GM23338 (cell line): ENCODE measurements around the gene ADAMTS4. TPM values are rescaled to one million over a fixed set of nuclear protein-coding genes. Genes with fewer than 3 reads are reported as not detected.

Source experiments
- ATAC-seq: fragments of 200-7000 bp; cut with Tn5 transposase; 3 replicates; pipeline ENCODE4 v1.9.1; 2020
- DNase-seq: peaks from one replicate; pipeline ENCODE4 v3.0.0-alpha.2; 2015; ENCODE audit warnings: low spot score
- H2AFZ ChIP-seq: fragments of 200-600 bp; sonication (generic); 2 replicates; pipeline ENCODE4 v1.8.0; 2016; ENCODE audit warnings: antibody characterized with exemption, mild to moderate bottlenecking, moderate library complexity
- H3F3A ChIP-seq: fragments of 200-600 bp; sonication (generic); replicated peaks from 2 replicates; pipeline ENCODE4 v1.8.0; 2017; ENCODE audit warnings: antibody characterized with exemption, mixed run types, low read depth
- H3K27ac ChIP-seq: fragments of 200-600 bp; sonication (generic); 2 replicates; pipeline ENCODE4 v1.6.1; 2016; ENCODE audit warnings: low read depth
- H3K27me3 ChIP-seq: fragments of 200-600 bp; sonication (generic); 2 replicates; pipeline ENCODE4 v1.8.0; 2016; ENCODE audit warnings: mild to moderate bottlenecking, mixed run types, moderate library complexity; ENCODE audit not compliant: insufficient read depth
- H3K36me3 ChIP-seq: fragments of 200-600 bp; sonication (generic); 2 replicates; pipeline ENCODE4 v1.8.0; 2016; ENCODE audit warnings: mild to moderate bottlenecking; ENCODE audit not compliant: insufficient read depth
- H3K4me1 ChIP-seq: fragments of 200-600 bp; sonication (generic); 2 replicates; pipeline ENCODE4 v1.8.0; 2016; ENCODE audit warnings: mild to moderate bottlenecking, moderate library complexity; ENCODE audit not compliant: insufficient read depth
- H3K4me2 ChIP-seq: fragments of 200-600 bp; sonication (generic); 2 replicates; pipeline ENCODE4 v1.7.1; 2017; ENCODE audit warnings: mixed run types
- H3K4me3 ChIP-seq: fragments of 200-600 bp; sonication (generic); 2 replicates; pipeline ENCODE4 v1.6.1; 2016; ENCODE audit warnings: mixed run types
- H3K79me2 ChIP-seq: fragments of 200-600 bp; sonication (generic); replicated peaks from 2 replicates; pipeline ENCODE4 v1.8.0; 2017; ENCODE audit warnings: mild to moderate bottlenecking; ENCODE audit not compliant: insufficient read depth
- H3K9me2 ChIP-seq: fragments of 200-600 bp; sonication (generic); 2 replicates; pipeline ENCODE4 v1.8.0; 2017; ENCODE audit not compliant: insufficient read depth
- H4K20me1 ChIP-seq: fragments of 200-600 bp; sonication (generic); replicated peaks from 2 replicates; pipeline ENCODE4 v1.8.0; 2017; ENCODE audit warnings: mild to moderate bottlenecking; ENCODE audit not compliant: insufficient read depth
- H3K27ac Mint-ChIP-seq: 2 replicates; pipeline ENCODE4 v1.8.0; 2020; ENCODE audit warnings: inconsistent platforms, mild to moderate bottlenecking, moderate library complexity, mixed read lengths
- H3K27me3 Mint-ChIP-seq: 3 replicates; pipeline ENCODE4 v1.8.0; 2022; ENCODE audit warnings: low read depth, mild to moderate bottlenecking, moderate library complexity, mixed read lengths, inconsistent platforms; ENCODE audit not compliant: insufficient read depth, poor library complexity
- H3K36me3 Mint-ChIP-seq: 3 replicates; pipeline ENCODE4 v1.8.0; 2021; ENCODE audit warnings: low read depth, mild to moderate bottlenecking, inconsistent platforms, moderate library complexity, mixed read lengths
- H3K4me1 Mint-ChIP-seq: 3 replicates; pipeline ENCODE4 v1.8.0; 2020; ENCODE audit warnings: mild to moderate bottlenecking, inconsistent platforms, mixed read lengths
- H3K4me3 Mint-ChIP-seq: 3 replicates; pipeline ENCODE4 v1.8.0; 2021; ENCODE audit warnings: moderate library complexity, mild to moderate bottlenecking, inconsistent platforms, mixed read lengths
- H3K9me3 Mint-ChIP-seq: 3 replicates; pipeline ENCODE4 v1.8.0; 2020; ENCODE audit warnings: moderate library complexity, mild to moderate bottlenecking, inconsistent platforms, mixed read lengths
- CREB1 ChIP-seq: fragments of 250-450 bp; sonication (Bioruptor Pico); IDR thresholded peaks from 2 replicates; pipeline ENCODE4 v1.5.0; 2020; ENCODE audit warnings: low read depth, mild to moderate bottlenecking, moderate library complexity
- EZH2 ChIP-seq: fragments of 200-600 bp; sonication (generic); IDR thresholded peaks from one replicate; pipeline ENCODE4 v1.8.0; 2017; ENCODE audit warnings: antibody characterized with exemption, mild to moderate bottlenecking, low read depth; ENCODE audit not compliant: unreplicated experiment
- EZH2phosphoT487 ChIP-seq: fragments of 200-600 bp; sonication (generic); IDR thresholded peaks from one replicate; pipeline ENCODE4 v1.8.1; 2018; ENCODE audit warnings: antibody characterized with exemption; ENCODE audit not compliant: unreplicated experiment
- JUNB ChIP-seq: IDR thresholded peaks from one replicate; pipeline ENCODE4 v1.6.1; 2016; ENCODE audit warnings: antibody characterized with exemption; ENCODE audit not compliant: unreplicated experiment
- NANOG ChIP-seq: IDR thresholded peaks from 2 replicates; pipeline ENCODE4 v1.6.1; 2016; ENCODE audit warnings: antibody characterized with exemption, borderline replicate concordance
- POLR2AphosphoS5 ChIP-seq: IDR thresholded peaks from 2 replicates; pipeline ENCODE4 v1.6.1; 2016; ENCODE audit warnings: antibody characterized with exemption, low read depth
- STAT1 ChIP-seq: IDR thresholded peaks from one replicate; pipeline ENCODE4 v1.6.1; 2016; ENCODE audit warnings: antibody characterized with exemption; ENCODE audit not compliant: unreplicated experiment
- ZNF114 ChIP-seq: fragments of 250-450 bp; sonication (Bioruptor Pico); IDR thresholded peaks from 2 replicates; pipeline ENCODE4 v1.5.0; 2020; ENCODE audit warnings: mild to moderate bottlenecking, moderate library complexity
- ZNF331 ChIP-seq: fragments of 250-450 bp; sonication (Bioruptor Pico); IDR thresholded peaks from 2 replicates; pipeline ENCODE4 v1.5.0; 2020; ENCODE audit warnings: low read depth, mild to moderate bottlenecking, moderate library complexity
- polyA plus RNA-seq: library from polyadenylated mRNA; unstranded; fragments of >200 nt; fragmentation: Nextera tagmentation; extraction: Ambion mirVana; gene quantifications from 2 replicates; pipeline ENCODE4 v1.2.1, GENCODE V29; 2016
- total RNA-seq: library from RNA; depleted of rRNA; stranded (reverse); fragments of >200 nt; shearing (Covaris generic); gene quantifications from 2 replicates; pipeline ENCODE4 v1.2.3, GENCODE V29; 2014
- TF ChIP-seq, protein P1 (sequence below): IDR thresholded peaks from 2 replicates; pipeline ENCODE4 v1.6.1; 2016; ENCODE audit warnings: antibody characterized with exemption
- TF ChIP-seq, protein P2 (sequence below), 2 experiments: fragments of 200-600 bp in 1 of 2; sonication (generic) in 1 of 2; conservative IDR thresholded peaks; 2 replicates each; pipeline versions ENCODE4 v1.5.1 to v1.6.1; 2016 to 2017; ENCODE audit warnings: antibody characterized with exemption in 2 of 2, low read depth in 2 of 2, mild to moderate bottlenecking in 2 of 2, moderate library complexity in 1 of 2

The ADAMTS4 gene
- total and polyA plus RNA-seq, 2 experiments from 2014 or later, result 1.3 to 5.2 TPM

DNA sequence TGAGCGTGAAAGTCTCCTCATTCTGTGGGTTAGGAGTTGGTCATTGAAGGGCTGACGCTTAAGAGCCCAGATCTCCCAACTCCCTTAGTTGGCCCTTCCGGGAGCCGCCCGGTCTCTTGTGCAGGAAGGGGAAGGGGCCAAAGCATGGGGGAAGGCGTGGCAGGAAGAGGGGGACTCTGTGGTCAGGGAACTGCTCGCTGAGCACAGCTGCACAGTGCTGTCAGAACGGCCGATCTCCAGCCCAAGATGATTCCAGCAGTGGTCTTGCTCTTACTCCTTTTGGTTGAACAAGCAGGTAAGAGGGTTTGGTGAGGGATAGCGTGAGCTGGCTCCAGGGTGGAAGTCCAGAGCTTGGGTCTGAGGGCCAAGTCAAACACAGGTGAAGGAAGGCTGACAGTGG is 16.2 kb upstream of the ADAMTS4 start, which contains the start of gene FCER1G (continued):
- TF ChIP-seq, protein P1, sequence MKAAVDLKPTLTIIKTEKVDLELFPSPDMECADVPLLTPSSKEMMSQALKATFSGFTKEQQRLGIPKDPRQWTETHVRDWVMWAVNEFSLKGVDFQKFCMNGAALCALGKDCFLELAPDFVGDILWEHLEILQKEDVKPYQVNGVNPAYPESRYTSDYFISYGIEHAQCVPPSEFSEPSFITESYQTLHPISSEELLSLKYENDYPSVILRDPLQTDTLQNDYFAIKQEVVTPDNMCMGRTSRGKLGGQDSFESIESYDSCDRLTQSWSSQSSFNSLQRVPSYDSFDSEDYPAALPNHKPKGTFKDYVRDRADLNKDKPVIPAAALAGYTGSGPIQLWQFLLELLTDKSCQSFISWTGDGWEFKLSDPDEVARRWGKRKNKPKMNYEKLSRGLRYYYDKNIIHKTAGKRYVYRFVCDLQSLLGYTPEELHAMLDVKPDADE, result no peak
- TF ChIP-seq STAT1 (no peak), NANOG (no peak), ZNF331 (CRISPR knock-in tag) (no peak), EZH2phosphoT487 (no peak), POLR2AphosphoS5 (no peak), JUNB (no peak), EZH2 (no peak), CREB1 (no peak)

DNA sequence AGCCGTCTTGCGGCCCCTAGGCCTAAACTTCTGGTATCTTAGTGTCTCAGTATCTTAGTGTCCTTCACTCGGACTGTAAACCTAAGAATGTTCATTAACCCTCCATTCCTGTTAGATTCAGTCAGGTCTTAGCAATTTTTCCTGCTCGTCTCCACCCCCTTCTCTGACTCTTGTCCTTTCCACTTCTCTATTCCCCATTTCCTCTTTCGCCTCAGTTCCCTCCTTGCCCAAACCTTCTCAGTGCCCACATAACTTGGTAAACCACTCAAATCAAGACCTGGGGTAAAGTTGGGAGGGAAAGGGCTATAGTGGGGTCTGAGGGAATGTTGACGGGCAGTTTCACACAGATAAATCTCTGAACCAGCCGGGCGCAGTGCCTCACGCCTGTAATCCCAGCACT is 15.5 kb upstream of the ADAMTS4 start:
- Mint-ChIP-seq H3K4me3 (no peak overlapping the region), H3K27ac (no peak overlapping the region; the same call in 1 of the 2 replicates), H3K27me3 (peaks cover 16% of the 10 kb centered on the region), H3K9me3 (no peaks in the 10 kb centered on the region; the same call in 2 of the 3 replicates), H3K4me1 (peaks cover 35% of the 10 kb centered on the region), H3K36me3 (peaks cover 56% of the 10 kb centered on the region)
- H3K79me2 ChIP-seq, result no peaks in the 10 kb centered on the region
- peaks cover 6% of the 10 kb centered on the region; the same call in 1 of the 2 replicates for H4K20me1 ChIP-seq
- H3K4me1 ChIP-seq, result peaks cover 26% of the 10 kb centered on the region
- H3K4me3 ChIP-seq, result no peak overlapping the region
- no peak for TF ChIP-seq POLR2AphosphoS5
- no peak for TF ChIP-seq STAT1
- TF ChIP-seq EZH2phosphoT487, result no peak
- TF ChIP-seq NANOG, result no peak
- TF ChIP-seq EZH2, result no peak
- peaks cover 27% of the 10 kb centered on the region for H3F3A ChIP-seq
- H3K9me2 ChIP-seq, result no peaks in the 10 kb centered on the region
- no peak for ATAC-seq
- no peak overlapping the region for H2AFZ ChIP-seq
- H3K27me3 ChIP-seq, result no peaks in the 10 kb centered on the region
- DNase-seq, result no peak
- H3K4me2 ChIP-seq, result no peak overlapping the region
- peaks cover 47% of the 10 kb centered on the region for H3K36me3 ChIP-seq
- H3K27ac ChIP-seq, result no peak overlapping the region

- Histone ChIP-seq H2AFZ (no peak overlapping the region), H3K4me2 (0 out of 2 replicates have a peak overlapping the region, but pooled peaks have one; percentile 11), H4K20me1 (peaks cover 9% of the 10 kb centered on the region; the same call in 1 of the 2 replicates), H3K4me1 (peaks cover 4% of the 10 kb centered on the region; the same call in 1 of the 2 replicates), H3K27ac (peak overlapping the region; percentile 93), H3K9me2 (no peaks in the 10 kb centered on the region), H3K36me3 (peaks cover 59% of the 10 kb centered on the region), H3K27me3 (no peaks in the 10 kb centered on the region), H3K4me3 (no peak overlapping the region), H3K79me2 (0 out of 2 replicates have a peak, but pooled peaks cover 7% of the 10 kb centered on the region), H3F3A (peaks cover 41% of the 10 kb centered on the region)
- Mint-ChIP-seq H3K4me1 (peaks cover 8% of the 10 kb centered on the region), H3K27ac (peak overlapping the region; percentile 60), H3K9me3 (no peaks in the 10 kb centered on the region), H3K36me3 (peaks cover 84% of the 10 kb centered on the region), H3K27me3 (peaks cover 4% of the 10 kb centered on the region), H3K4me3 (no peak overlapping the region)
- TF ChIP-seq CREB1 (no peak), ZNF331 (CRISPR knock-in tag) (no peak), ZNF114 (no peak)
- TF ChIP-seq, protein P2, sequence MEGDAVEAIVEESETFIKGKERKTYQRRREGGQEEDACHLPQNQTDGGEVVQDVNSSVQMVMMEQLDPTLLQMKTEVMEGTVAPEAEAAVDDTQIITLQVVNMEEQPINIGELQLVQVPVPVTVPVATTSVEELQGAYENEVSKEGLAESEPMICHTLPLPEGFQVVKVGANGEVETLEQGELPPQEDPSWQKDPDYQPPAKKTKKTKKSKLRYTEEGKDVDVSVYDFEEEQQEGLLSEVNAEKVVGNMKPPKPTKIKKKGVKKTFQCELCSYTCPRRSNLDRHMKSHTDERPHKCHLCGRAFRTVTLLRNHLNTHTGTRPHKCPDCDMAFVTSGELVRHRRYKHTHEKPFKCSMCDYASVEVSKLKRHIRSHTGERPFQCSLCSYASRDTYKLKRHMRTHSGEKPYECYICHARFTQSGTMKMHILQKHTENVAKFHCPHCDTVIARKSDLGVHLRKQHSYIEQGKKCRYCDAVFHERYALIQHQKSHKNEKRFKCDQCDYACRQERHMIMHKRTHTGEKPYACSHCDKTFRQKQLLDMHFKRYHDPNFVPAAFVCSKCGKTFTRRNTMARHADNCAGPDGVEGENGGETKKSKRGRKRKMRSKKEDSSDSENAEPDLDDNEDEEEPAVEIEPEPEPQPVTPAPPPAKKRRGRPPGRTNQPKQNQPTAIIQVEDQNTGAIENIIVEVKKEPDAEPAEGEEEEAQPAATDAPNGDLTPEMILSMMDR (conservative IDR thresholded peaks at IDR 0.05; ENCODE audit: low read depth in 2 of 2), result peak; percentile 95 to 97
- TF ChIP-seq, protein P1, result no peak
- ATAC-seq, result peak; percentile 100
- DNase-seq, result peak; percentile 98
These were observed 11.0 kb upstream of the ADAMTS4 start for GRCh38 chr1:161209790-161210409.
